GM21576 (cell line): ENCODE measurements around the gene HS6ST3.
"Not testable (repeated sequence)": the region's sequence is repeated elsewhere in the genome, so short reads cannot be mapped to it uniquely, and the experiment has no call there.

Experiments
- ATAC-seq: cut with Tn5 transposase; IDR thresholded peaks from one replicate; pipeline ENCODE4 v1.9.1; 2021; ENCODE audit warnings: mild to moderate bottlenecking, moderate library complexity; ENCODE audit not compliant: unreplicated experiment

Gene HS6ST3

DNA sequence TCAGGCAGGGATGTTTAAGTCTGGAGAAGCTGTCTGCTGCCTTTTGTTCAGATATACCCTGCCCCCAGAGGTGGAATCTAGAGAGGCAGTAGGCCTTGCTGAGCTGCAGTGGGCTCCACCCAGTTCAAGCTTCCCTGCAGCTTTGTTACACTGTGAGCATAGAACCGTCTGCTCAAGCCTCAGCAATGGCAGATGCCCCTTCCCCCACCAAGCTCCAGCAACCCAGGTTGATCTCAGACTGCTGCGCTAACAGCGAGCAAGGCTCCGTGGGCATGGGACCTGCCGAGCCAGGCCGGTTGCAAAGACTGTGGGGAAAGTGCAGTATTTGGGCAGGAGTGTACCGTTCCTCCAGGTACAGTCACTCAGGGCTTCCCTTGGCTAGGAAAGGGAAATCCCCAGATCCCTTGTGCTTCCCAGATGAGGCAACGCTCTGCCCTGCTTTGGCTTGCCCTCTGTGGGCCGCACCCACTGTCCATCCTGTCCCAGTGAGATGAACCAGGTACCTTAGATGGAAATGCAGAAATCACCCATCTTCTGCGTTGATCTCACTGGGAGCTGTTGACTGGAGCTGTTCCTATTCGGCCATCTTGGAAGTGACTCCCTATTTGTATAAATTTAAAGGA lies 434.6 kb downstream of the HS6ST3 start:
- ATAC-seq = not testable (repeated sequence)

DNA sequence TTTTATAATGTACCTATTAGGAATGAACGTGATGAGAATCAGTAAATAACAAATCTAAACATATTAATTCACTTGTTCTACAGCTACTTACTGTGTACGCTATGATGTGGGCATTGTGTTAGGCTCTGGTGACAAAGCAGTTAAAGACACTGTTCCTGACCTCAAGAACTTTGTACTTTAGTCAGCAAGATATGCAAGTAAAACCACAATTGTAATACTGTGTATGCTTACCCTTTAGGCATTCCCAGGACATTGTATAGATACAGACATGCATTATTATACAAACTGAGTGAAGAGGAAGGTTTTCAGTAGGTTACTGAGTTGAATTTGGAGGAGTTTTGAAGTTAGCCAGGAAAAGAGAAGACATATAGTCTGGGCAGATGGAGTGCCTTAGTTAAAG lies 435.8 kb downstream of the HS6ST3 start:
- no peak for ATAC-seq

DNA sequence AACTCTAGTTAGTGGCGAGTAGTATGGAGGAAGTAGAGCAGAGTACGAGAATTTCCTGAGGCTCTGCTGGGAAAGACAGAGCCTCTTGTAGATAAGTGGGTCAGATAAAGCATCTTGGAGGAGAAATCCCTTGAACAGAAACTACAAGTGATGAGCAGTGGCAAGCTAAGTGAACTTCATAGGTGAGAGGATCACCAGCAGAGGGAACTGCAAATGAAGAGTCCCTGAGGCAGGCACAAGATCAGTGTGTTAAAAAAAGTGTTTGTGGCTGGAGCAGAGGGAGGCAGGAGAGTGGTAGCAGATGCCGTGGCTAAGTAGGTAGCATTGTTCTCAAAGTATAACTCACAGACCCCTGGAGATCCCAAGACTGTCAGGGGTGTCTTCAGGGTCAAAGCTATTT lies 437.6 kb downstream of the HS6ST3 start:
- no peak for ATAC-seq

DNA sequence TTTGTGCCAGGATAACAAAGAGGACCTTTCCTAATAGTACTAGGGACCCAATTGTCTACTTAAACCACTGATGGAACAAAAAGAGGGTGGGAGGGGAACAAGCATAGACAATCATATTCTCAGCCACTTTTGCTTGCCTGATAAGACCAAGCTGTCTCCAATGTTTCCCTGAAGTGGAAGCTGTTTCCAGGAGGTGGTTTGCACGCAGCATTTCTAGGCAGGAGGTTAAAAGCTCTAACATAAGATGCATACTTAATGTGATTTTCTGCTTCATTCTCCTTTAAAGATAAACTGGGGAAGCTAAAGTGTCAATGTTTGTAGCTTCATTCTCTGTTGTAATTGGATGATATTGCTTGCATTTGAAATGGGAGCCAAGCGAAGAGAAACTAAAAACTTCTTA lies 442.9 kb downstream of the HS6ST3 start:
- ATAC-seq = no peak

DNA sequence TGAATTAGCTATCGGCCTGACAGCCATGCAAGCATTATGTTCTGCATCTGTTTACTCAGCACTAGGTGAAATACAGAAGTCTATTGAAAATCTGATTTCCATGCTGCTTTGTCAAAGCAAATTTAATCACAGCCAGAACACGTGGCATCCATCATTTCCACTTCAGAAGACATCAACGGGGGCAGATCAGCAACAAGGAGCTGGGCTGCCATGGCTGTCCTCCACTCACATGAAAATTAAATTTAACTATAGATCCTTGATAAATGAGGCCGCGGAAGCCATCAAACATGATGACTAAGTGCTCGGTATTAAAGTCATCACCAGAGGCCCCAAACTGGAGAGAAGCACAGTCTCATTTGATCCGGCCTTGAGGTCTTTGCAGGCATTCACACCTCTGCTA lies 443.5 kb downstream of the HS6ST3 start:
- no peak for ATAC-seq

DNA sequence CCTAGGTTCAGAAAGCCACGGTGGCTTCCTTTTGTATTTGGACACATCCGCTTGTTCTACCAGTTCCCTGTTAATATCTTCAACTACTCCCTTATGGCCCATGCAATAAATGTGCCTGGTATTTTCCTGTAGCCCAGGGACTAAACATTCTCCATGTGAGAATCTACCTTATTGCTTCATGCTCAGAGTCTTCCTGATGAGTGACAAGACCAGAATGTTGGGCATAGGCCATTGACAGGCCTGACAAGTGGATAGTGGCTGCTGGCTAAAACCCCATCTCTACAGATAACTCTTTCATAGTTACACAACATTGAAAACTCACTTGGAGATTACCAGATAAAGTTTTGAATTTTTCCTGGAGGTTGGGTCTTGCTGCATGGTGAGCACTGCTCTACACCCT lies 449.9 kb downstream of the HS6ST3 start:
- no peak for ATAC-seq

DNA sequence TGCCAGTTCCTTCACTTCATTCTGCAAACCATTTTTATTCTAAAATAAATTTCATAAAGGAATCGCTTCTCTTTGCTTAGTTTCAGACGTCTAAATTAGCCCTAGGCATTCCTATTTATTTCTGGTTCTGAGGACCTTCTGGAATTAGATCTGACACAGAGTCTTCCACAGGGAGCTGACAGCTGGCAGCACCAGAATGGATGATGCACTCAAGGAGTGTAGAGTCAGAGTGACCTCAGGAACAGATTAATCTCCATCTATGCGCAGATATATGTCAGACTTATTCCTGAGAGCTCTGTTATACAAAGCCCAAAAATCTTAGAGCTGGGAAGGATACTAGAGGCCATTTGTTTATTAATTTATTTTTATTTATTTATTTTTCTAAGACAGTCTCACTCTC lies 450.8 kb downstream of the HS6ST3 start:
- ATAC-seq = no peak

DNA sequence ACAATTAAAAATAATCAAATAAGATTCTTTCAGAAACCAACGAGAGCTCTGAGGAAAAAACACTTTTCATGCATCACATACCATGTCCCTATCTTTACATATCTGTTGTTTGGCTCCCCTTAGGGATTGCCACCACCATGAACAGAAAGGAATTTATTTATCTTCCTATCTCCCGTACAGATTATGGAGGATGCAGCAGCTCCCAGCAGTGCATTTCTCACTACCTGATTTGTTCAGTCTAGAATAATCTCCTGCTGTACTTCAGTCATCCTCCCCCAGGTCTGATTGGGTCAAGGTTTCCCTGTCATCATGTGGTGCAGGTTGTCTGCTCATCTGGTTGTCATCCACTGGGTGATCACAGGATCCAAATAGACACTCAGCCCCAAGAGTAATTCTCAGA lies 453.1 kb downstream of the HS6ST3 start:
- no peak for ATAC-seq

DNA sequence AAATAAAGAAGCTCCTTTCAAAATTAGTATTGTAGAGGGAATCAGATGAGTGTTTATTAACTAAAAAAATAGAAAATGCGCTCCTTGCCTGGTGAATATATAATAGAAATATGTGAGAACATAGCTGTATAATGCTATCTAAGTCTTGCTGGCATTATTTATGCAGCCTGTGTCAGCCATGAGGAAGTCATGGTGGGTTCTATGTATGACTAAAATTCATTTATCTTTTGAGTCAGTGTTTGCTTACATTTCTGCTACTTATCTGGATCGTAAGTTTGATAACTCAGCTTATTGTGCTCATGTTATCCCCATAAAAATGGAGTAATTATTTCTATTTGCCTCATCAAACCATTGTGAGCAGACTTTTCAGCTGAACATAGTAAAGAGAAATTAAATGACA lies 455.1 kb downstream of the HS6ST3 start:
- ATAC-seq = no peak

DNA sequence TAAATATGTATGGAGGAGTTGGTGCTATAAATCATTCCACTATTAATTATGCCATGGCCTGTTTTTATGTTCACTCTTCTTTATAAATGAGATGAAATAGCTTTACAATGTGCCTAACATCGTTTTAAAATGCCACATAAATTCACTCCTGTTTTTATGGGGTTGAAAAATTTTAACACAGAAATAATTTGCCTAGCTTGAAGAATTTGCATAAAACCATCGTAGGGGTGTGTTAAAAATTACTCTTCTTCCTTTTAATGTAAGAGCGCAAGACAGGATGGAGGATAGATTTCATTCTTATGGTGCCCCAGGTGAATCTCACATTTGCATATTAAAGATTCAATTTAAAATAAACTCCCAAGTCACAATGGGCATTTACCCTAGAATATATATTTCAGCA lies 456.6 kb downstream of the HS6ST3 start:
- no peak for ATAC-seq

DNA sequence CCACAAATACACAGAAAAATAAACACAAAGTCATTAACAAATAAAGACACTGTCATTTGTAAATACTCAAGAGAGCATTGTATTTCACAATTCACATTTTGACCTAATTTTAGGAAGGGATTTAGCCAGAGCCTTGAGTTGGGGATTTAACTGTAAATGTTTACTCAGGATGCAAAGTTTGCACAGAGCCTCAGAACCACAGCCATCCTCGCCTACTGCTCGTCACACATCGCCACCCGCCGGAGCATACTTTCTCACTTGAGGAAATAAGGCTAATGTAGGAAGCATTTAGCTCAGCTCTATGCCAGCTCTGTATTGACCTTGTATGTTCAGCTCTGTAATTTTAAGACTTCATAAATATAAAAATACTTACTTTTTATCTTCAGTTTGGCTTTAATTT lies 461.6 kb downstream of the HS6ST3 start:
- ATAC-seq = no peak

DNA sequence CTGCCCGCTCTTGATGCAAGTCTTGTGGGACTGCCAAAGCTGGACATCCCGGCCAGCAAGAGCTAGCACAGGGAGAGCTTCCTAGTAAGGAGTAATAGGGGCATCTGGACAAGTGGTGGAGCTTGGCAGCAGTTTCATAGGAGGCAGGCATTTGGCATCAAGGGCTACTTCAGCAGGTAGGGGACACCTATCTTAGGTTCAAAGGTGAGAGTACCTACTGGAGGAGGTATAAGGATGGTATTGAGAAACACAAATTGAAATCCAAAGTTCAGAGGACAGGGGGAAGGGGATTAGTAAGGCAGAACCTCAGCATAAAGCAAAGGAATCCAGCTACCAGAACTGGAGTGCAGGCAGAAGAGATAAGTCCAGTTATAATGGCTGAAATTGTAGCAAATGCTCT lies 462.7 kb downstream of the HS6ST3 start:
- no peak for ATAC-seq

DNA sequence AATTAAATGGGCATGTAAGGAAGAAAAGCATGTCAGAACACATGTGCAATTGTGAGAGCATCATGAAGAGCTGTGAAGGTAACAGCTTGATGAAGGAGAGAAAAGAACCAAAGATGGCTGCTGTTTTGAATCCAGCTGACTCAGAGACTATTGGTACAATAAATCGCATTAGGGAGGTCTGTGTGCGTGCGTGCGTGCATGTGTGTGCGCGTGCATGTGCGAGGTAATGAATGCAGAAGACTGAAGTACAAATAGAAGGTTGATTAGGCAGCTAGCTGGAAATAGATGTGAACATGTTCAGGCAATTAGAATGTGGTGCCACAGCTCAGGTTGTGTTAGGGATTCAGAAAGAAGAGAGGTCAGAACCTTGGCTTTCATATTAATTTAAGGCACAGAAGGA lies 463.9 kb downstream of the HS6ST3 start:
- ATAC-seq = no peak

DNA sequence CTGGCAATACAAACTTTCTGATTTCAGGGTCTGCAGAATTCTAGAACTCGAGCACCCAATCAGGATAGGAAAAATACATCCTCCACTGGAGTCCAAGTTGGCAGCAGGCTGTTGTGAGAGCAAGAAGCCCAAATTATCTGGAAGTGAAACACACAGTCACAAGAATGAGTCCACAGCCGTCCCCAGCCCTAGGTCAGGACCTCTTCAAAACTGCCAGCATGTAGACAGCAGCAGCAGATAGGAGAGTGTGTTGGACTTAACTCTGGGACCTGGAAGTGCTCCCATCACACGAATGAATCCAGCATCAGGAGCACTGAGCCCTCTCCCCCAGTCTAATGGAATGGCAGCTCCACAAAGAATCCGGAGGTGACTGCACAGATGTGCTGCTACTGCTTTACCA lies 483.7 kb downstream of the HS6ST3 start:
- no peak for ATAC-seq

DNA sequence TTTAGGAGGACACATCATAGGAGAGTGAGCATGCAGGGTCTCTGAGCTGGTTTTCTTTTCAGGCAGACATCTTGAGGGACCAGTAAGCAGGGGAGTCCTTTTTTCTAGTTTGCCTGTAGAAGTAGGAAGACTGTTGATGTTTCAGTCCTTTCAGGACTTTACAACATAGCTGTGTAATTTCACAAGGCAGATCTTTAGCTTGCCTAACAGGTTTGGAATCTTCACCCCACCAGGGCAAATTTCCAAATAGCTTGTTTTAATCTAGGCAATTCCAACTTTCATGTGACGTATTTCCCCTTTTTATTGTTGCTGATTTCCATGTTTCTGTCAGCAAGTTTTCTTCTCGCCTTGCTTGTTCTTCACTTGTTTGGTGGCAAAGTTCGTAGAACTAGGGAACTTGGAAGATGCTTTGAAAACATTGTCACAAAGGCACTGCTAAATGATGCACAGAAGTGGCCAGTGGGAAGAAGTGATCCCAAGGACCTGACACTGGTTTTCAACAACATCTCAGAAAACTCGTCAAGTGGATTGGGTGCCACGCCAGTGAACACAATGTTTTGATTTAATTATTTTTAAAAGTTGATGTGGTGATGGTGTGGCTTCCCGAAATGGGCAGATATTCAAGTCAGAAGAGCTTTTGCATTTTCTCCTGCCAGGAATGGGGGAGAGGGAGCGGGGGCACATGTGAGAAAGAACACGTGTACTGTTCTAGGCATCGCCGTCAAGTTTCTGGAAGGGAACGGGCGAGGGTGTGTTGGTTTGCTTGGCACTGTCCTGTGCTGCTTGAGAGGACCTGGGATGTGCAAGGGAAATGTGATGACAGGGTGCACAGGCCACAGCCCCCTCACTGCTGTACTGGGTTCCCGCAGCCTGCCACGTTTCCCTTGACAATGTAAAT lies 485.8 kb downstream of the HS6ST3 start:
- no peak for ATAC-seq

DNA sequence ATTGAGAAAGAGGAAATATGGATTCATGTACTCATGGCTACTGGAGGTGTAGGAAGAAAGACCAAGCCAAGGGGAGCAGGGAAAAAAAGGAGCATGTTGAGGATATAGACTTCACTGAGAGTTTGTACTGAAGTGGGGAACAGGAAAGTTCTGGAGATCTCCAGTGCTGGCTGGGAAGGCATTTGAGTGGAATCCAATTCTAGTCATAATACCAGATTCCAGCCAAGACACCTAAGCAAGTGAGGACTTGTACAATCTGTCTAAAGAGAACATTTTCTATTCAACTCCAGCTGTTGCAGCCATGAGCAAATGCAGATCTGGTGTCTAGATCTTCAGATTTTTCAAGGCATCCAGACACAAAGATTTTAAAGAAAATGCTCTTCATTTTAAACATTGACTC lies 491.8 kb downstream of the HS6ST3 start:
- ATAC-seq = no peak

DNA sequence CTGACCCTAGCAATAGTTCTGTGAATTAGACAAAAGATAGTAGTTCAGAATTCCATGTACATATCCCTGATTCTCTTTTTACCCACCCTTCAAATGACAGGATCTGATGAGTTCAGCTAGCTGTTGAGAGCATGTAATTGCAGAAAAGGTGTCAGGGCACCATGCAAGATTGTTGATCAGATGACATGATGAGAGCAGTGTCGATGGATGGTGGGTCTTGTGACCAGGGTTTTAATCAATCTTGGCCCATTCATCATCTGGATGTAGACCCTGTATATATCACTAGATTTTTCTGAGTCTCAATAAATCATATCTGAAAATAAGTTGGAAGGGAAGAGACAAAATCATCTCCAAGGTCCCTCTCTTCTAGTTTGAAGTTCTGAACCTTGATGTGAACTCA lies 525.3 kb downstream of the HS6ST3 start:
- no peak for ATAC-seq

DNA sequence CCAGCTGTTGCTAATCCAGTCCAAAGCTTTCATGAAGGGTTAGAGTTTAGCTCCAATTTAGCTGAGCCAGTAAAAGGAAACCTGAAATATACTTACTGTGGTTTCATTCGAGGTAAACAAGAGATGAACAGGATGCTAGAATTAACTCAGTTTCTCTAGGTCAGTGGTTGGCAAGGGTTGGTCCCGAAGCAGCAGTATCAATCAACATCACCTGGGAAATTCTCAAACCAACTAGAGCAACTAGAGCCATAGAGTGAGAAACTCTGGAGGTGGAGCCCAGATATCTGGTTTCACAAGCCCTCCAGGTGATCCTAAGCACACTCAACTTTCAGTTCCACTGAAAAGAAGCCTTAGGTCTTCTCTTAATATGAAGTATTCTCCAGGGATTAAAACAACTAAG lies 527.6 kb downstream of the HS6ST3 start:
- no peak for ATAC-seq

DNA sequence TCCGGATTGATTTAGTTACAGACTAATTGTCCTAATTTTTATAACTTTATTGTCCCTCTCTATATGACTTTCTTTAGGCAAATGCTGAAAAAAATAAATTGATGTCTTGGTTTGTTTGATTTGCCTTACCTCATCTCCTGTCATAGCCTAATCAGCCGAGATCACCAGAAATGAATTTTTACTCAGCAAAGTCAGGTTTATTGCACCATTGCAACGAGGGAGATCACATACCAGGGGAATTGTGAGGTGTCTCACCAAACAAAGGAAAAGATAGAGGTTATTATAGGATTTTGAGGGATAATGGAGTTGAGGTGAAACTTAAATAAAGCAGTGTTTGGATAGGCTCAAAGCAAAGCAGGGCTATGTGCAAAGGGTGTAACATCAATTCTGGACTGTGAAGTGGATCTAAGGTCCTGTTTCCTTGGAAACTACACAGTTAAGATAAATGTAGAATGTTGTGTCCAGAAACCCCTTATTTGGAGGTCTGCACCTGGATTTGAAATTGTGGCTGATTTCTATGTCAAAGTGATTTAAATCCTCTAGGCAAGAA lies 531.8 kb downstream of the HS6ST3 start:
- no peak for ATAC-seq

DNA sequence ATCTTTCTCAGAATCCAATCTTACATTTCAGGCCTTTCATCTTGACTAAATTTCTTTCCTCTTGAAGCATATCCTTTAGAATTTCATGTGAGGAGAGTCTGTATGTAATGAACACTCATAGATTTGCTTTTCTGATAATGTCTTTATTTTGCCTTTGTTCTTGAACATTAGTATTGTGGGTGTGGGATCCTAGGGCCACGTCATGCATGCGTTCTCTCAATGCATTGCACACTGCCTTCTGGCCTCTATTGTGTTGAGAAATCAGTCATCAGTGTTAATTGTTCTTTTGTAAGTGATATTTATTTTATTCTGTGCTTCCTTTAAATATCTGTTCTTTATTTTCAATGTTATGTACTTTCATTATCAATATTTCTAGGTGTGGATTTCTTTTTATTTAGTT lies 539.4 kb downstream of the HS6ST3 start:
- no peak for ATAC-seq

DNA sequence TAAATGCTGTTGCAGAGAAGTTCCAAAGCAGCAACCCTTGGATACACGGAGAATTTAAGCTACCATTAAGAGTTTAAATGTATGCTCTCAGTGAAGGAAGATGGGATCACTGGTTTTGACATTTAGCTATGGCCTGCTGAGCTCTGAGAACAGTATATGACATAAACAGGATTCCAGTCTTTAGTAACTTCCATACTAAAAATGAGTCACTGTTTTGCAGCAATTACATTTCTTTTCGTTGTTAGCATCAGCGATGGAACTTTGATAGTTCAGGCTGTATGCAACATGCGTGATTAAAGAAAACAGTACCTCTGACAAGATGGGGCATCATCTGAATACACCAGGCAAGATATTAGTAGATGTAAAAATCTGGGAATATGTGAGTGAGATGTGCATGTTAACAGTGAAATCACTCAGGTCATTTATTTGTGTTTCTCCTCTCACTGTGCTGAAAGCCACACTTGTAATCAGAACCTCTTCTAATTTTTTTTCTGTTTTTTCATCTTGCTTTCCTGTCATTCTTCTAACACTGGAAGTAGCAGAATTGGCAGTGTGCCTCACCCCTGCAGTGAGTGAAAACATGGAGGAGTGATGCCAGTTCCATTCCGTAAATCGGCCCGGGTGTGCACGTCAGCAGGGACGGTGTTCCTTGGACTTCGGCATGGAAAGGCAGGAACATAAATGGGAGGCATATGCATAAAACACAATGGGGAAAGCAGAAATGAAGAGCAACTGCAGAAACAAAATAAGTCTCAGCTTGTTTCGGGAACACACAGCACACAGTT lies 542.8 kb downstream of the HS6ST3 start:
- no peak for ATAC-seq
